NCI-H345 treated with DMSO at 0.1 percent for 48 hours (cell line): Measurements from ENCODE around the gene MYRF.

ENCODE experiments used
- DNase-seq: peaks from one replicate; lab custom pipeline; 2025; ENCODE audit not compliant: unreplicated experiment; lab: John Stamatoyannopoulos, UW

The MYRF gene

DNA sequence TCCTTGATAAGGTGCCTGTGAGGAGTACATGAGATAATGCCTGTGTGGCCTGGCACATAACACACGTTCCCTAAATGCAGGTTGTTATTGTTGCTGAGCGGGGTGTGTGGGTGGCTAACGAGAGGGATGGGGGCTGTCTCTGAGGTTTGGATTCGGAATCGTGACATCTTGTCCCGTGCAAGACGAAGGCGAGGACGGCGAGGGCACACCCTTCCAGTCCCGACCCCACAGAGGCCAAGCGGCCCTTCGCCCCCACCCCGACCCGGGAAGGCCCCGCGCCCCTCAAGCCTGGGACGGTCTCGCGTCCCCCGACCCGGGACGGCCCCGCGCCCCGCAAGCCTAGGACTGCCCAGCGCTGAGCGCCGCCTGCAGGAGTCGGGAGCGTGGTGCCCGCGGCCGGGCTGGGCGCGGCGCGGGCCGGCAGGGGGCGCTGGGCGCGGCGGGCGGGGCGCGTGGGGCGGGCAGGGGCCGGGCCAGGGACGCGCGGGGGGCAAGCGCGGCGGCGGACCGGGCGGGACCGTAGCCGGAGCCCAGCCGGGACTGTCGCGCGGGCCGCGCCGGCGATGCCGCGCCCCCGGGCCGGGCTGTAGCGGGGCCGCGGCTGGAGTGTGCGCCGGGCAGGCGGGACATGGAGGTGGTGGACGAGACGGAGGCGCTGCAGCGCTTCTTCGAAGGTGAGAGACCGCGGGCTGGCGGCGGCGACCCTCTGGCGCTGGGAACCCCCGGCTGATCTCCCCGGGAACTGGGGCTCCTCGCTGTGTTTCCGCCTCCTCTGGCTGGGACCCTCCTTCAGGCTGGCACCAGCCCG lies at the start of gene MYRF:
Gene MYRF, plus strand, starts transcription at position 520 of the 808 bp plus-strand sequence. Its CDS starts 109 bp downstream, at position 629.
- DNase-seq = no peak

DNA sequence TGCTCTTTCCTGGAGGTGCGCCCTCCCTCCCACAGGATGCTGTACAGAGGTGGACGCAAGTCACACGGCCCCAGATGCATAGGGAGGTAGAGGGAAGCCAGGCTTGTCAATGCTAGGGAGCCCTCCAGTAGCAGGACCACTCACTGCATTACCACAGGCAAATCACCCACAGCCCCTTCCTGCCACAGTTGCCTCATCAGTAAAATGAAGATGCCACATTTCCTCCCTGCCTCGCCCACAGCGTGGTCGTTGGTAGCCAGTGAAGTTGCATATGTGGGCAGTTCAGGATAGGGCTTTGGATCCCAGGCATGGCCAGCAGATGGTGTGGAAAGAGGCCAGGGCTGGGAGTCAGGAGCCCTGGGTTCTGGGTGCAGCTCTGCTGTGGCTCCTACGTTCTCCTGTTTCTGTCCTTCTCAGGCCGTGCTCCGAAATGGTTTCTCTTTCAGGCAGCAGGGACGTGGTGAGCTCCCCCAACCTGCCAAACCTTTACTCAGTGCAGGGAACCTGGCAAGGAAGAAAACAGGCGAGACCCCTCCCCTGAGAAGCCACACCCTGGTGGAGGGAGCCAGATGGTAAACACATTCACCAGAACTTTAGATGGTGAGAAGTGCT lies 49.6 kb upstream of the MYRF start:
- DNase-seq = no peak

DNA sequence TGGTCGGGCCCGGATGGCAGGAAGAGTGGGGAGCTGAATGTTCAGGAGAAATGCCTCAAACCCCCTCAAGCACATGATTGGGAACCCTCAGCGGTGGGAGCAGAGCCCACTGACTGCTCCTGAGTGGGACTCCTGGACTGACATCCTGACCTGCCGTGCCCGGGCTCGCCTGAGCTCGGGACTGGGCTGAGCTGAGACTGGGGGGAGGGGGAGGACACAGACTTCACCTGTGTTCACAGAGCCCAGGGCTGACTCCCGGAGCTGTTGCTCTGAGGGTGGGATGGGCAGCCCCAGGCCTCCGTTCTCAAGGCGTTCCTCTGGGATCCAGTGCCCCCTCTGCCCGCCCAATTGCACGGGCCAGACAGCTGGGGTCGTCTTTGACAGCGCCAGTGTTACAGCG lies 47.6 kb upstream of the MYRF start:
- DNase-seq = no peak

DNA sequence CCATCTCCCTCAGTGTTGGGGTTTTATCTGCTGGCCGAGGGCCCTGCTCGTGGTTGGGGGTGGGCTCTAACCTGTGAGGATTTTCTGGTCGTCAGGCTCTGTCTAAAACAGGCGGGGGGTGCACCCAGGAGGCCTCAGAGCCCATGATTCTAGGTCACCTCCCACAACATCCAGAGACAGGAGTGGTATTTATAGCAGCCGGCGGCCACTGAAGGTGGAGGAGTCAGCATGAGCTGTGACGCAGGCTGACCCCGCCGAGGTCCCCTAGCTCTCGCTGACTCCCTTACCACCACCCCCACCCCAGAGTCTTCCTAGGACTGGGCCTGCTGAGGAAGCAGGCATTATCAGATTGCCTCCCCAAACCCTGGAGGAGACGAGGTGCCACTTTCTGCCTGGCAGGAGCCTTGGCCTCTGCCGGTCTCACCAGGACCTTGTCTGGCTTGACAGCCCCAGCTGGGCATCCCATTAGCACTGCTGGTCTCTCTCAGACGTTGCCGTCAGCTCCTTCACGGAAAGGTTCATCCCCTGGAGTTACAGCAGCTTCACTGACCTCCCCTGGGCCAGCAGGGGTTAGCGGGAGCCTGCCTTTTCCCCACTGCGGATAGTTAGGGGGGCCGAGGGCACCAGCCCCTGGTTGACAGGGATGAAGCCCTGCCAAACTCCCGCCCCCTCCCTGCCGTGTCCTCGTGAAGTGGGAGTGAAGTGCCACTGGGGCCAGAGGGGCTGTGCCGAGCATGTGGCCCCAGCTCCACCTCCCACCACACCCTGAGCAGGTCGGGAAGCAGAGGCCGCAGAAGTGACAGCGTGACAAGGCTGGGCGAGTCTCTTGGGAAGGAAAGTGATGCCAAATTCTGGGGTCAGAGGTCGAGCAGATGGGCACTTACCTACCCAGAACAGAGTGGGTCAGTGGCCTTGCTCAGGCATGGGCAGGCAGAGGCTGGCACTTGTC lies 45.7 kb upstream of the MYRF start:
- no peak for DNase-seq

DNA sequence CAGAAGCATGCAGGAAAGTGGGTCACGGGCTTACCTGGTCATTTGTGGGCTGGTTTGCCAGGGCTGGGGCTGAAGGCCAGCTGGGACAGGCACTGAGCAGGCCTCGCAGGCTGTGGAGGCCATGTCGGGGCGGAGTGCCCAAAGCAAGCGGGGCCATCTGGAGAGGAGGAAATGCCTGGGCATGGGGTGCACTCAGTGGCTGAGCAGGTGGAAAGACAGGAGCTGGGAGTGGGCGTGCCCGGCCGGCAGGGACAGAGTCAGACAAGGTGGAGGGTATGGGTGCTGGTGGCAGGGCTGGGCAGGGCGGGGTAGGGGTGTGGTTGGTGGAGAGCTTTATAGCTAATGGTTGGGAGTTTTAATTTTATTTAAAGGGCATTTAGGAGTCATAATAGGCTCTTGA lies 44.9 kb upstream of the MYRF start:
- no peak for DNase-seq

DNA sequence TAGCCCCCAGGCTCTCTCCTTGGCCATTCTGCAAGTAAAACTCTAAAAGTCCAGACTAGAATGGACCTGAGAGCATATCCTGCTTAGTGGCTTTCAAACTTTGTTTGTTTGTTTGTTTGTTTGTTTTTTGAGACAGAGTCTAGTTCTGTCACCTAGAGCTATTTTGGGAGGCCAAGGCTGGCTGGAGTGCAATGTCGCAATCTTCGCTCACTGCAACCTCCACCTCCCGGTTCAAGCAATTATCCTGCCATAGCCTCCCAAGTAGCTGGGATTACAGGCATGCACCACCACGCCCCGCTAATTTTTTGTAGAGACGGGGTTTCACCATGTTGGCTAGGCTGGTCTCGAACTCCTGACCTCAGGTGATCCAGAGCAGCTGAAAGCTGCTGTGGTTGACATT lies 43.3 kb upstream of the MYRF start:
- no peak for DNase-seq

DNA sequence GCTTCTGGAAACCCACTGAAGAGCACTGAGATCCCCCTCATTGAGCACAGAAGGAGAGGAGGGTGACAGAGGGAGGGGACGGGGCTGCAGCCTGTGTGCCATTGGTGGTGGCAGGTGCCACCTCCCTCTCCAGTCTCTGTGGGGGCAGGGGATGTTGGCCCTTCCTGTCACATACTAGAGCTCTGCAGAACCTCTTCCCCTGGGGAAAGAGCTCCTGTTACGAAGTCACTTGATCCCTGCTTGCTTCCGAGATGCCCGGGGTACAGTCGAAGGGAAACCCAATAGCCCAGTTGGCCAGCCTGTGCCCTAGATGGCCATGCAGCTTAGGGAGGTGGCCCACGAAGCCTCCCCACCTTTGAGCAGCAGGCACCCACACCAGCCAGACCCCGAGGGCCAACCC lies 42.9 kb upstream of the MYRF start:
- no peak for DNase-seq

DNA sequence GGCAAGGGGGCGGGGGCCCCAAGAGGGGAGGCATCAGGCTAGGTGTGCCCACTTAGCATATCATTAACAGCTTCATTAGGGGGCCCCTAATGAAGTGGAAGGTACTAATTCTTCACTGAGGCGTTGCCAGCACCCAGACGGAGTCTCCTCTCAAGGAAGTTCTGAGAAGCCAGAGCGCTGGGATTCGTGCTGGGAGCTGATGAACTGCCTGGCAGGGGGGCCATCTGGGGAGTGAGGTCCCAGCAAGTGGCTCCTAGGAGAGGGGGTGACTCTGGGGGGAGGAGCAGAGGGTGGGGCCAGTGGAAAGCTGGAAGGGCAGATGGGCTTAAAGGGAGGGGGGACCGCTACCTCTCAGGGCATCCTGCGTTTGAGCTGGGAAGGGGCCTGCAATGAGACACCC lies 42.4 kb upstream of the MYRF start:
- no peak for DNase-seq

DNA sequence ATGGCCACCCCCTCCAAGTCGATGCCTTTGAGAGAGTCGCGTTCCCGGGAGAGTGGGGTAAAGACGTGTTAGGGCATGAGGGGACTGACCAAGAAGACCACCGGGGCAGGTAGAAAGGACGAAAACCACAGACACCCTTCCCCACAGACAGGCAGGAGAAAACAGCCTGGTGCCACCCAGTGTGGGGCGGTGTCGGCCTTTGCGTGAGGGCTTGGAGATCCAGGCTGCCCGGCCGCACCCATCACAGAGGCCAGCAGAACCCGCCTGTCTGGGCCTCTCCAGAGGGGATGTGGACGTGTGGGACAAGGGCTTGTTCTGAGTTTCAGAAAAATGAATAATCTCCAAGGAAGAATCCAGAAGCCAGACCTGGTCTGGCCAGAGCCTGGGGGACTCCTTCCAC lies 41.4 kb upstream of the MYRF start:
- DNase-seq = no peak

DNA sequence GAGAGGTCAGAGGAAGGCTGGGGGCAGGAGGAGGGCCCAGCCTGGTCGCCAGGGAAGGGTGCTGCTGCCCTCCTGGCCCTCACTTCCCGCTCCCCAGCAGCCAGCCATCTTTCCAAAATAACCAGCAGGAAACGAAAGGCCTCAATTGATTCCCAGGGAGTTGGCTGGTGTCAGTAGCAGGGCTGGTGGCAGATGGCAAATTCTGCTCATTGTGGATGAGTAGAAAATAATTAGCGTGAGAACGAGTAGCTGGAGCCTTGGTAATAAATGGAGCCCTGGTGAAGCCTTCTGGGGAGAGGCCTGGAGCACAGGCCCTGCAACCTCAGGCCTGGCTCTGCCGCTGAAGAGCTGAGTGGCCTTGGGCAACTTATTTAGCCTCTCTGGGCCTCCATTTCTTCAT lies 40.9 kb upstream of the MYRF start:
- DNase-seq = no peak

DNA sequence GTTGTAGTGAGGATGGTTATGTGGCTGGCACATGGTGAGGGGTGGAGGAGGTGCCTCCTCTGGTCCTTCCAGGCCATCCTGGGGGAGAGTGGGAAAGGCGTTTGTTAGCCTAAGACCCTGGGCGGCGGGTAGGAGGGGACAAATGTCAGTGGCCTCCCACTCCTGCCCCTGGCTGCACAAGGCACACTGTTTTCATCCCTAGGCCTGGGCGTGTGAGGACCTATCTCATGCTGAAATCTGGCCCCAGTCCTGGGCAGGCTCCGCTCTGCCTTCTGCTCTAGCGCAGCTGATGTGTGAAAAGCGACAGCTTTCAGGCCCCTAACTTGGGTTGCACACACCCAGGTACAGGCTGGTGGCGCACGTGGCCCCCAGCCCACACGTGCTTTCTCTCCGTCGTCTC lies 40.1 kb upstream of the MYRF start:
- DNase-seq = no peak

DNA sequence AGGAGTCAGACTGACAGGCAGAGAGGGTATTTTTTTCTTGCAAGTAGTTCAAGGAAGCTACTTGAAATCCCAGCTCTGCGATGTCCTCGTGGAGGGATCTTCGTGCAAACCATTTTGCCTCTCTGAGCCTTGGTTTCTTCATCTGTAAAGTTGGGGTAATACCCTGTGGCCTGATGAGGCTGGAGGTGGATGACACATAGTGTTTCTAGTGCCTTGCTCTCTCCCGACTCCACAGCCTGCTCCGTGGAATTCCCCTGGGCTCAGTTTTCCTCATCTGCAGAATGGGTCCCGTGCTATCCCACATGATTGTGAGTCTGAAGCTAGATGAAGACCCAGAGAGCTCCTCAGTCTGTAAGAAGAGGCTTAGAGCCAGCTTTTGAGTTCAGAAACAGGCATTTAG lies 39.6 kb upstream of the MYRF start:
- DNase-seq = no peak

DNA sequence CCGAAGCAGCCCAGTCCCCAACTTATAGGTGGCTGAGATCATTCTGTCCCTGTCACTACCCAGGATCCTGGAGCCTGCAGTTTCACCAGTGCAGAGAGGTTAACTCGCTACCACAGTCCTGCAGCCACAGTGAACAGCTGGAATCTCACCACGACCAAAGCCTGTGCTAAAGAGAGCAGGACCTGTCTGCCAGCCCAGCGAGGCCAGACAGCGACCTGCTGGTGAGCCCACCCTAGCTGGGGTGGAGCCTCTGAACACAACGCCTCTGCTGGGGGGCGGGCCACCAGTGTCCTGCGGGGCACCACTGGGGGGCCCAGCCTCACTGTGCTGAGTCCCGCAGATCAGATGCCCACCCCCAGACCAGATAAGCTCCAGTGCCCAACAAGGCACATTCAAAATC lies 39.0 kb upstream of the MYRF start:
- no peak for DNase-seq

DNA sequence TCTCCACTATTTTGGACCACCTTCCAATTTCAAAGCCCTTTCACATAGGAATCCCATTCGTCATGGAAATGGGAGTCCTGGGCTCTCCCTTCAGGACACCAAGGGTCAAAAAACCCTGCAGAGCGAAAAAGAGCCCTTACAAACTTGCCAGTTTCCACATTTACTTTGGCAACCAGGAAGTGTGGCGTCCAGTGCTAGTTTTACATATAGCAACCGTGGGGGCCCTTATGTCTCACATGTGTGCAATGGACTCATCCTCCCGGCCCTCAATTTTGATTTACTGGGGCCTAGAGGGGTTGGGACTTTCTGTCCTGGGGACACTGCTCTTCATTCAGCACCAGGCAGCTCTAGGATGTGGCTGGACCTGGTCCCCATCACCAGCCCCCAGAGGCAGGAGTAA lies 38.5 kb upstream of the MYRF start:
- no peak for DNase-seq

DNA sequence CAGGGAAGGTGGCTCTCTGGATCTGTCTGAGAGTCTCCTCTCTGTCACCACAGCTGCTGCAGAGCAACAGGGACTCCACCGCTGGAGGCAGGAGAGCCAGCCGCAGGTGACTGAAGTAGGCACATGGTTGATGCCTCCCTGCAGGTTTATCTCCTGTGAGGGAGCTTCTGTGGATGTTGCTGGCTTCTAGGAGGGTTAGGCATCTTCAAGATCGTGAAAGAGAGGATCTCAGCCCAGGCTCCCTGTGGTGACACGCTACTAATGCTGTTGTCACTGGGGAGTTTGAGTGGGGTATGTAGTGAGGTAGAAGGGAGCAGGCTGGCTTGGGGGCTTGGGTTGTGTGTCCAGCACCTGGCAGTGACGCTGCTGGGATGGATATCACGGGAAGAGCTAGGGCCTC lies 38.1 kb upstream of the MYRF start:
- no peak for DNase-seq

DNA sequence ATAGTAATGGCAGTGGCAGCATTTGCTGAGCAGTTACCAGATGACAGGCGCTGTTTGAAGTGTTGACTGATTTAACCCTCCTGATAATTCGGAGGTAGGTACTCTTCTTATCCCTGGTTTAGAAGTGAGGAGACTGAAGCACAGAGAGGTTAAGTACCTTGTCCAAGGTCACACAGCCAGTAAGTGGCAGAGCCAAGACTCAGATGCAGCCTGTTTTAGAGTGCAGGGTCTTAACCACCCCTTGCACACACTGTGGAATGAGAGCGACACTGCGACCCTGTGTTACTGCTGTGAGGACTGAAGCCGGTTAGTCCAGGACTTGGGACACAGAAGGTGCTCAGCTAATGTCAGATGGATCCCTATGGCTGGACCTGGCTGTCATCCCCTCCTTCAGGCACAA lies 37.5 kb upstream of the MYRF start:
- DNase-seq = no peak

DNA sequence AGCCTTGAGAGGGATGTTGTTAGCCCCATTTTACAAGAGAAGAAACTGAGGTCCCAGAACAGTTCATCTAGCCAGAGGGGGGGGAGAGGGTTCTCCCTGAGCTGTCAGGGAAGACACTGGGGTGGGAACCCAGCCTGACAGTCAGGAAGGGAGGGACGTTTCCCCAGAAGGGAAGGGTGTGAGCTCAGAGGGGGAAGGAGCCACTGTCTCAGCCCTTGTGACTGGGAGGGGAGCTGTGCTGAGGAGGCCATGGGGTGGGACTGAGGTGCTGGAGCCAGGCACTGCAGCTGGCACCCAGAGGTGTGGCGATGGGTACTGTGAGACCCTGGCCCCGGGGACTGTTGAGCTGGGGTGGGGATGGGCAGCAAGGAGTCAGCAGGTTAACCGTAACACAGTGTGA lies 36.6 kb upstream of the MYRF start:
- no peak for DNase-seq

DNA sequence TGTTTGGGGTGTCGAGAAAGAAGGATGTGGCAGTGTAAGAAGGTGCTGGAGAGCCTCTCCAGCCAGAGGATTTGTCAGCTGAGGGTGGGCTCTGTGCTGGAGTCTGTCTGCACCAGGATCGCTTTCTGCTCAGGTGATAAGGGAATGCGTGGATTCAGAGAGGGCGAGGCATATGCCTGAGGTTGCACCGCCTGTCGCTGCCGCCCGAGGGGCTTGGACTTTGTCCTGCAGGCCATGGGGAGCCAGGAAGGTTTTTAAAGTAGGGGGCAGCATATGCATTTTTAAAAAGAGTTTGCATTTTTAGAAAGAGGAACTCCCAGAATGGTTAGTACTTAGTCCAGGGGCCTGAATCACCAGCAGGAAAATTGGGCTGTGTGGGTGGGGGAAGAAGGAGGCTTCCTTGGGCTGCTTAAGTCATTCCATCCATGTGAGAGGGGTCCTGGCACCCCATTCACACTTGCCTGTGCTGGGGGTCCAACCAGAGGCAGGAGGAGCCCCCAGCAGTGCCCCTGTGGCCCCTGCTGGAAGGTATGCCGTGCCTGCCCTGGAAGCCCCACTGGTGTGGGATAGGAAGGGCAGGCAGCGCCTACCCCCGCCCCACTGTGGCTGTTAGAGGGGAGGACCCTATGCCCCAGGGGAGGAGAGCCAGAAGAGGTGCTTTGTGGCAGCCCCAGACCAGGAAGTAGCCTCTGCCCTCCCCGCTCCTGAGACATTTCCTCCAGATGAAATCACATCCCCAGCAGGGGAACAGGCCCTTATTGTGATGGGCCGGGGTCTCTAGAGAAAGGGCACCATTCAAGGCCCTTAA lies 35.8 kb upstream of the MYRF start:
- no peak for DNase-seq

DNA sequence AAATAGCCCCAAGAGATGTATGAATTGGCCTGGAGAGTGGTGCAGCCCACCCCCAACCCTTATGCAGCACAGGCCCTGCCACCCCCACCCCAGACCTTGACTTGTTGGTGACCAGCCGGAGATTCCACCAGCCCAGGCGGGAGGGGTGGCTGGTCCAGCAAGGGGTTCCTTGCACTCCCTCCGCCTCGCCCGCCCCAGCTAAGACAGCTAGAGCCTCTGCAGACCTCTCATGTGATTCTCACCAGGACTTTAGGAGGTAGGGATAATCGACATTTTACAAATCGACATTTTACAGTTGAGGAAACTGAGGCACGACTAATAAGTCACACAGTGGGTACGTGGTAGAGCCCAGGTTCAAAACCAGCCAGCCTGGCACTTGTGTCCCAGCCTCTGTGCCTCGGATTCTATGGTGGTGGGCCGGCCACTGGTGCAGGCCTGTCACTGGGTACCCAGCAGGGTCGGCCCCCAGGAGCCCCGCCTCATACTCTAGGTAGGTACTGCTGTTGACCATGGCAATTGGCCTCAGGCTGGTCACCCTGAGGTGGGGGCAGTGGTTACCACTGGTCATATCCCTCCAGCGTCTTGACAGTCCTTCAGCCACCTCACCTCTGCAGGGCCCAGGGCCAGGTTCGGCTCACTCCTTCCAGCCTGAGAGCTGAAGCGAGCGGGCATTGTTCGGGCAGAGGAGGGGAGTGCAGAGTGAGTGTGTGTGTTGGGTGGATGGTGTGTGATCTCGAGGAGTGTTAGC lies 35.0 kb upstream of the MYRF start:
- no peak for DNase-seq

DNA sequence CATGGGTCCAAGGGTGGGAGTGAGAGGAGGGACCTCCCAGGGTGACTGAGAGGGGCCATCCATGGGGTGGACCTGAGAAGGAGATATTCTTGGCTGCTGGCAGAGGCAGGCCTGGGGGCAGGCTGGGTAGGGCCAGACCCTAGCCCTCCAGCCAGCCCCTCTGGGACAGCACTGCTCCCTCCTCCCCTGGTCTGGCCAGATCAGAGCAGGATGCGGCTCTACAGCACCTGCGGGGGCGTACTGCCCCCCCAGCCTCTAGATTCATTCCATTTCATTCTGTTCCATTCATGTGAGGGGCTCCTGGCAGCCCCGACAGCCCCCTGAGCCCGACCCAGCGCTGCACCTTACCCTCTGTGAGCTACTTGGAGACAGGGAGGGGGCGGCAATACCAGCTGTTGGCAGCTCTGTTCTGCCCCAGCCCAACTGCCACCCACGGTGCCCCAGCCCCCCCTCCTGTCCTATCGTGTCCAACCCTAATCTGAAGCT lies 34.3 kb upstream of the MYRF start:
- DNase-seq = no peak
